GM13977 (cell line): ENCODE data around the gene EEFSEC.

ENCODE experiments used
- DNase-seq: peaks from one replicate; pipeline ENCODE4 v3.0.0; 2012; ENCODE audit warnings: low spot score
- in situ Hi-C: fragments of 300-500 bp; cut with MboI; formaldehyde crosslinking; loops from one replicate; pipeline ENCODE4 v1.12.0; 2022; ENCODE audit warnings: low sequenced_read_pairs, low pct_unique_long_range_greater_than_20kb, mixed read lengths, inconsistent platforms; ENCODE audit not compliant: unreplicated experiment
- TF ChIP-seq, protein P1 (sequence below): IDR thresholded peaks from 2 replicates; pipeline ENCODE4 v1.5.1; 2012; ENCODE audit warnings: mild to moderate bottlenecking, control low read depth; ENCODE audit not compliant: insufficient read depth; ENCODE audit errors: extremely low read depth, missing control alignments

Gene EEFSEC

DNA sequence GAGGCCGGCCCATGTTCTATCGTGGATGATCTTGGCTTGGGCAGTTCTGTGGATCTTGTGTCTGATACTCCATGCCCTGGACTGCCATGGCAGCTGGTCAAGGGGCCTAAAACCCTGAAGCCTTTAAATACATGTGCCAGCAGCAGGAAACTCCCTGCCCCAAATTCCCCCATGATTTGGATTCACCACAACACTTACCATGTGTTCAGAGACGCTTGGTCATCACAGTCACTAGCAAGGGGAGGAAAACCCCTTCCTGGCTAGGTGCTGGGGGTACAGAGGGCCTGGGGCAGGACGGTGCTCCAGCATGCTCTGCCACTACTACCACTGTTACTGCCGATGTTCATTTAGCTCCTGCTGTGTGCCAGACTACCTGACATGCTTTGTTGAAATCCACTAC lies 219.0 kb downstream of the EEFSEC start:
- in situ Hi-C loops = no loop called here
- peak; percentile 71 for DNase-seq
- TF ChIP-seq, protein P1, sequence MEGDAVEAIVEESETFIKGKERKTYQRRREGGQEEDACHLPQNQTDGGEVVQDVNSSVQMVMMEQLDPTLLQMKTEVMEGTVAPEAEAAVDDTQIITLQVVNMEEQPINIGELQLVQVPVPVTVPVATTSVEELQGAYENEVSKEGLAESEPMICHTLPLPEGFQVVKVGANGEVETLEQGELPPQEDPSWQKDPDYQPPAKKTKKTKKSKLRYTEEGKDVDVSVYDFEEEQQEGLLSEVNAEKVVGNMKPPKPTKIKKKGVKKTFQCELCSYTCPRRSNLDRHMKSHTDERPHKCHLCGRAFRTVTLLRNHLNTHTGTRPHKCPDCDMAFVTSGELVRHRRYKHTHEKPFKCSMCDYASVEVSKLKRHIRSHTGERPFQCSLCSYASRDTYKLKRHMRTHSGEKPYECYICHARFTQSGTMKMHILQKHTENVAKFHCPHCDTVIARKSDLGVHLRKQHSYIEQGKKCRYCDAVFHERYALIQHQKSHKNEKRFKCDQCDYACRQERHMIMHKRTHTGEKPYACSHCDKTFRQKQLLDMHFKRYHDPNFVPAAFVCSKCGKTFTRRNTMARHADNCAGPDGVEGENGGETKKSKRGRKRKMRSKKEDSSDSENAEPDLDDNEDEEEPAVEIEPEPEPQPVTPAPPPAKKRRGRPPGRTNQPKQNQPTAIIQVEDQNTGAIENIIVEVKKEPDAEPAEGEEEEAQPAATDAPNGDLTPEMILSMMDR = no peak

DNA sequence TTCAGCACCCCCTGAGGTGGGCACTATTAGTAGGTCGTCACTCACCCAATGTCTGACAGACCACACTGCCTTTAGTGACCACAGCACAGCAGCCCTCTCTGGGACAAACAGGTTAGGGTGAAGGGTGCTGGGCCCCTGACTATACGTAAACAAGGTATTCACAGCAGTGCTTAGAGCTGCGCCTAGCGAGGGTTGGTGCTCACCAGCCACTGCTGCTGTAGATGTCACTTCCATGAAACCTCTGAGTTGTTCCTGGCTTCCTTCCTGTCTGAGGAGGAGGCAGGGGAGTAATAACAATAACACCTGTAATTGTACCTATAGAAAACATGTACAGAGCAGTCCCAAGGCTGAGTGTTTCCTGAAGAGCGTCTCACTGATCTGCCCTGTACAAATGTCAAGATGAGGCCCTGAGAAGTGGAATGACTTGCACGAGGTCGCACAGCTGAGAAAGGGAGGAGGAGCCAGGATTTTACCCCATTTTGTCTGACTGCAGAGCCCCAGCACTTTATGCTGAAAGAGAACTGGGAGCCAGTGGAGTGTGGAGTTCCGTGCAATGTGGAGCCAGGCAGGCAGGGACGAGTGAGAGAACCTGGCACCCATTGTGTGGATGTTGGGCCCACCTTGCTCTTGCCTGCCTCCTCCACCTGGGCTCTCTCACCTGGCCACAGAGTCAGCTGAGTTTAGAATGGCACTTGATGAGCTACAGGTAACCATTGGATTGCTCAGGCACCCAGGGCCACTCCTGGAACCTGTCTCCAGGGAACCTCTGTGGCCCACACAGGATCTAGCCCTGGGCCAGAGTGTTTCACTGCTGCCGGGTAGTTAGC lies 219.6 kb downstream of the EEFSEC start:
- TF ChIP-seq, protein P1 = no peak
- no peak for DNase-seq
- in situ Hi-C loops = no loop called here

DNA sequence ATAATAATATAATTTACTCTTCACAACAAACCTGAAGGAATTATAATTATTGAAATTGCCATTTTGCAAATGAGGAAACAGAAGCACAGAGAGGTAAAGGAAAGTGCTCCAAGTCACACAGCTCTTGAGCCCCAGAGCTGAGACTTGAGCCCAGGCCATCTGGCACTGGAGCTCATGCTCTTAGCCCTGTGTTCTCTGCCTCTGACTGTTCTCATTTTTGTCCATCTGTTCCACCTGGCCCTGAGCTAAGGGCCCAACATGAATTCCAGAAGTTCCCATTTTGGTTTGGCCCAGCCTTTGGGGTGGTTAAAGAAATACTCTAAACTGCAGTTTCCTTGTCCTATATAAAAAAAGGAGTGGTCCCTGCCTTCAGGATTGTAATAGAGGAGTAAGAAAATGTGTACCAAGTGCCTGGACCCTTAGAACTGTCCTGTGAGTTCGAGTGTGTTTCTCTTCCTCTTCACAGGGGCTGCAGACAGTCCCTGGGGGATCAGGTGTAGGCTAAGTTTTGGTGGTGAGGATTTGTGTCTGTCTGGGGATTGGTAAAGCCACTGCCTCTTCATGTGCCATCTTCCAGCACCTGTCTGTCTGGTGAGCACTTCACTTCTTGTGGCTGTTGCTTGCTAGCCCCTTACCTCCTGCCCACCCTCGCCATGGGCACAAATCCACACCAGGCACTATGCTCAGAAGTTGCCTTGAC lies 221.6 kb downstream of the EEFSEC start:
- no peak for DNase-seq
- TF ChIP-seq, protein P1 = no peak
- in situ Hi-C loops = no loop called here

DNA sequence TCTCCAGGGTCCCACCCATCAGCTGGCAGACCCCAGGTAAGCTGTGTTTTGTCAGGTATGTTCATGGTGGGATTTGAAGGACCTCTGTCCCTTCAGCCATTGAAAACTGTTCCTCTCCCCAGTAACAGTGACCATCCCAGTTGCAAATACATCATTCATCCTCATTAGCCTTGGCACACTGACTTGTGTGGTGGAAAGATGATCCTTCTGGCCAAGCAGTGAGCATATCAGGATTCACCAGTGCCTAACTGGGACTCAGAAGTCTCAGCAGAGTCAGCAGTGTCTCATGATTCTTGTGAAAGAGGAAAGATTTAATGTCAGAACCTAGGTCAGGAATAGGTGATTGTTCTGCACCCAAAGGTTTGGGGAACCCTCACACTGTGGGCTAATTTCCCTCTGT lies 223.2 kb downstream of the EEFSEC start:
- no peak for DNase-seq
- in situ Hi-C loops = no loop called here
- TF ChIP-seq, protein P1 = no peak

DNA sequence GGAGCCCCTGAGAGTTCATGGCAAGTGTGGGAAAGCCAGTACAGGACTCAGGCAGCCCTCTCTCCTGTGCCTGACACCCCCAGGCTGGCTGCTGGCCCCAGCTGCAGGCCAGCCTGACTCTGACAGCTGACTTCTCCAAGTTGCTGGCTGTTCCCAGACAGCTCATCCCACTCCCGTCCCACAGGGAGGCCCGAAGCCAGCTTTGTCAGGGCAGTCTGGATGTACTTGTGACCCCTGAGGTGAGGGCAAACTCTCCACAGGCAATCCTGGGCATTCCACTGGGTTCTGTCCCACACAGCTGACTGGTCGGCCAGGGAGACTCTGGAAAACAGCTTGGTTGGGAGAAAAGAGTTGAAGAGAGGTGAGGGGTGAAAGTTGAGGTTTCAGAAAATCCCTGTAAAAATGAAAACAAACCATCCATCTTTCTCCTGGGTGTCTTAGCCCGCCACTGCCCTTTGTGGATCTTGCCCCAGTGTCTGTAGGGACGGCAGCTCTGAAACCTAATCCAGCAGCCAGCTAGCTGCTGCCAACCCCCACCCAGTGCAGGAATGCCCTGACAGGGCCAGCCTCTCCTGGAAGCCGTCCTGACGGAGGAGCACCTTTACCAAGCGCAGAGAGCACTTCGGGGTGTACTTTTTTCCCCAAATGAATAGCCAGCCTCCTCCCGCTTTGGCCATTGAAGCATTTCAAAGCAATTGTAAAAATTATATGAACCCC lies 225.5 kb downstream of the EEFSEC start:
- TF ChIP-seq, protein P1 = no peak
- in situ Hi-C loops = no loop called here
- DNase-seq = no peak

DNA sequence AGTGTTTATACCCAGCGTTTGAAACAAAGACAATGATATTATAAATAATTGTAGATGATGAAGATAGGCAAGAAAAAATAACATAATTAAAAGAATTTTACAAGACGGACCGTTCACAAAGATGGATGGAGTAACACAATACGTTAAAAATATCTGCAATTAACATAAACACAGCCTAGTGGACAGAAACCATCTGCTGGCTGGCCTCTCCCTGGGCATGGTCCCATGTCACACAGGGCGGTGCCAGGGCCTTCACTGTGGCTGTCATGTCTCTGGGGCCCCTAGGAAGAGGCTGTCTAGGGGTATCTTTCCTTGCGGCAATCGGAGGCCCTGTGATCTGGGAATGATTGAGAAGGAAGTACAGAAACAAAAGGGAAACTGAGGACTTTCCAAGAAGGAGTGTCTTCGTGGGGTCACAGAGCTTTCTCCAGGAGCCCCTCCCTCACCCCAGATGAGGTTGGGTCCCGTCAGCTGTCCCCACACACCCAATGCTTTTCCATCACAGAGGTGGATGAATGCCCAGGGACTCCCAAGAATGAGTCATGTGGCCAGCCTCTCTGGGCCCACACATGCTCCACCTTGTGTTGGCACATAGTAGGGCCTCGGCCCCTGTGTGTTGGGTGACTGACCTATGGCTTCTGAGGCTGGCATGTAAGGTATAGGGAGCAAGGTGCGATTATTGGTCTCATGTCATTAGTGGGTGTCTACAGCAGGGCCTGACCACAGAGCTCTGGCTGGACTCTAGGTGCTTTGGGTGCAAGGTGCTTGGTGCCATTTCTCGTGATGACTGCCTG lies 226.3 kb downstream of the EEFSEC start:
- TF ChIP-seq, protein P1 = no peak
- DNase-seq = no peak
- in situ Hi-C loops = no loop called here
